GM18502 (cell line): ENCODE results near the gene MAPKBP1.
"Not testable (repeated sequence)": the region's sequence is repeated elsewhere in the genome, so short reads cannot be mapped to it uniquely, and the experiment has no call there.

Experiments used
- ATAC-seq: cut with Tn5 transposase; IDR thresholded peaks from one replicate; pipeline ENCODE4 v1.9.1; 2021; ENCODE audit warnings: mild to moderate bottlenecking; ENCODE audit not compliant: unreplicated experiment, poor library complexity

Gene MAPKBP1

GRCh38 chr15:41824062-41824745, 49.9 kb downstream of the MAPKBP1 start:
- ATAC-seq, result no peak

- no peak for ATAC-seq
Observed at GRCh38 chr15:41825145-41825544, 50.9 kb downstream of the MAPKBP1 start.

DNA sequence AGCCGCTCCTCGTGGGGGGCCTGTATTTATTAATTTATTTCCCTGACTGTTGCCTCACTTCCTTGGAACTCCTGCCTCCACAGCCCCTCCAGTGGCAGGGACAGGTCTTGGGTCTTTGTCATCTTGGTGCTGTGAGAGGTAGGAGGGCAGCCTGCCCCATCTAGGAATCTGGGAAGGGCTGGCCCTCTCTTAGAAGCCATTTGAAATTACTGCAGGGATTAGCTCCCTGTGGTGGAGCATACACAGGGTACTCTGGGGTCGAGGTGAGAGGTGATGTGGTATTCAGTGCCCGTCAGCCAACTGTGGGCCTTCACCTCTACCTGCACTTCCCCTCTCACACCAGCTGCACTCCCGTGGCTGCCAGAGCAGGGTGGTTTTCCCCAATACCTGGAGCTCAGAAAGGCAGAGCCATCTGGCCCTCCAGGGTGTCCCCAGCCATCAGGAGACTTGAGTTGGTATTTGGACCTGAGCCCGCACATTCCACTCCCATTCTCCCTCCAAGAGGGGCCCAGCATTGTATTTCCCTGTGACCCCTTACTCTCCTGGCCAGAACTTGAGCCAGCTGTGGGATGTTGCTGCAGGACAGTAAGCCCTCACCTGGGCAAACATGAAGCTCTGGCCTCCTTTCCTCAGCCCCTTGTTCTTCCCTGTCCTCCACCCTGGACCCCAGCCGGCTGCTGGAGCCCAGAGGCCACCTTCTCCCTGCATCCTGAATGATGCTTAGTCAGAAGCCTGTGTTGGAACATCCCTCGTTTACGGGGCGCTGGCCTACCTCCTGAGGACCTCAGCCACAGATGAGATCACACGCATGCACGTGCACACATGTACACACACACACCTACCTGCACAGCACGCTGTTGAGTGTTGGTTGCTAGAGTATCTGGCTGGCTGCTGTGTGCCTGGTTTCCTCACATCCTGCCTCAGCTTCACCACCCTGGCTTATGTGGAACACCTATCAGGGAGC, 51.6 kb downstream of the MAPKBP1 start:
- ATAC-seq, result no peak

DNA sequence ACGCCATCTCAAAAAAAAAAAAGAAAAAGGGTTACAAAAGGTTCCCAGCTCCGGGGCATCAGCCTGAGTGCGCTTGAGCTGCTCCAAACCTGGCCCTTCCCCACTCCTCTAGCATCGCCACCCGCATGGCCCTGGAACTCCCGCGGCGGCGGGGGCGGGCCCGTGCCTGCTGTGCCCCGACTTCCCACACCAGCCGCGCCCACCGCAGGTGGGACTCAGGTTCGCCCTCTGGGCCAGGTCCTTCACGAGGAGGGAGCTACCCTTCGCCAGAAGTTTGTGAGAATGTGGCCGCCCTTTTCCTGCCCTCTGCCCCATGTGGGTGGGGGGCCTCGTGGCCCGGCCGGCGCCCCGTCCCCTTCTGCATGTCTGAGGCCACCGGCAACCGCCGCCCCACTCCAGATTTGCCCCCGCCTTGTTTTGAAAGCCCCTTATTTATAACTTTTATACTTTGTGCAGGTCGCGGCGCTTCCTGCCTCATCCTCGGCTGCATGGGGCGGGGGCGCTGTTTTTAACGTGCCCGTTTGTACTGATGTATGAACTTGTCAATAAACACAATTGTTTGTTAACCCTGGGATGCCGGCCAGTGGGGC, 53.1 kb downstream of the MAPKBP1 start:
- peak; percentile 10 for ATAC-seq

GRCh38 chr15:41827880-41828806, 53.9 kb downstream of the MAPKBP1 start, which contains the start of gene JMJD7:
TSS of gene JMJD7 (plus strand) at chr15:41828092. CDS start at chr15:41828125, 33 bp downstream.
- ATAC-seq, result peak; percentile 70

GRCh38 chr15:41828807-41829141, 54.5 kb downstream of the MAPKBP1 start:
- no peak for ATAC-seq

- no peak for ATAC-seq
Observed at GRCh38 chr15:41829959-41830646, 55.8 kb downstream of the MAPKBP1 start.

GRCh38 chr15:41831291-41831690, 57.0 kb downstream of the MAPKBP1 start:
- ATAC-seq, result not testable (repeated sequence)

- no peak for ATAC-seq
Observed at GRCh38 chr15:41832208-41832607, 57.9 kb downstream of the MAPKBP1 start.

- ATAC-seq, result no peak
Observed at GRCh38 chr15:41832875-41833274, 58.6 kb downstream of the MAPKBP1 start.

GRCh38 chr15:41834096-41834495, 59.8 kb downstream of the MAPKBP1 start:
- ATAC-seq, result no peak

- no peak for ATAC-seq
Observed at GRCh38 chr15:41836073-41836472, 61.8 kb downstream of the MAPKBP1 start.

- ATAC-seq, result no peak
Observed at GRCh38 chr15:41836713-41837454, 62.6 kb downstream of the MAPKBP1 start.

GRCh38 chr15:41838400-41838897, 64.2 kb downstream of the MAPKBP1 start, which contains the start of gene PLA2G4B:
TSS of gene PLA2G4B (plus strand) at chr15:41838847. CDS start at chr15:41838914, 67 bp downstream.
- no peak for ATAC-seq

- ATAC-seq, result no peak
Observed at GRCh38 chr15:41839781-41840491, 65.7 kb downstream of the MAPKBP1 start.

- no peak for ATAC-seq
Observed at GRCh38 chr15:41840673-41841072, 66.4 kb downstream of the MAPKBP1 start.

DNA sequence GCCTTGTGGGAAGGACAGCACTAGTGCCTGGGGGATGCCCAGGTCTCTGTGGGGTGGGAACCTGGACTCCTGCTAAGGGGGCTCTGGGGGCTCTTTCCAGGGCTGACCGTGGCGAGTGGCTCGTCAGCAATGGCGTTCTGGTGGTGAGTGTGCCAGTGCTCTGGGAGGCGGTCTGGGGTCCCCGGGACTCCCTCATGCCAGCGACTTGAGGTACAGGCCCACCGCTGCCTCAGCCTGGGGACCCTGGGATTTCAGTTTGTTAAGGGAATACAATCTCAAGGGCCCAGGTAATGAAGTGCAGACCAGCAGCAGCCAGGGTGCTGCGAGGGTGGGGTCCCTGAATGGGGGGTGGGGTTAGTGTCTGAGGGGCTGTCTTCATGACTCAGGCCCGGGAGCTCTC, 66.8 kb downstream of the MAPKBP1 start:
- no peak for ATAC-seq

DNA sequence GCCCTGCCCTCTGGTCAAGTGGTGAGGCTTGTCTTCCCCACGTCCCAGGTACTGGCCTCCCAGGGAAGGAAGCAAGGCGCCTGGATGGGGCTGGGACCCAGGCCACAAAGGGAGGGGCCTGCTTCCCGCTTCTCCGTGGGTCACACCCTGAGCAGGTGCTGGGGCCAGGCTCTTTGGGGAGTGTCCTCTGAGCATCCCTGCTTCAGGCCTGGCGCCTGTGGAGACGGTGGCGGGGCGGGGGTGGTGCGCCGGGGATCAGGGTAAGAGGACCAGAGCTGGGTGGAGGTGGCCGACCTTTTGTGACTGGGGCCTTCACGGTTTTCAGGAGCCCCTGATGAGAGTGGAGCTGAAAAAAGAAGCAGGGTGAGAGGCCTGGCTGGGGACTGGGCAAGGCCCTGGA, 67.9 kb downstream of the MAPKBP1 start:
- no peak for ATAC-seq
